GM21515 (cell line): Measurements from ENCODE around the gene MRRF.
"Not testable (repeated sequence)": the region's sequence is repeated elsewhere in the genome, so short reads cannot be mapped to it uniquely, and the experiment has no call there.

Experiments
- ATAC-seq: cut with Tn5 transposase; IDR thresholded peaks from one replicate; pipeline ENCODE4 v1.9.1; 2021; ENCODE audit not compliant: unreplicated experiment

The MRRF gene

DNA sequence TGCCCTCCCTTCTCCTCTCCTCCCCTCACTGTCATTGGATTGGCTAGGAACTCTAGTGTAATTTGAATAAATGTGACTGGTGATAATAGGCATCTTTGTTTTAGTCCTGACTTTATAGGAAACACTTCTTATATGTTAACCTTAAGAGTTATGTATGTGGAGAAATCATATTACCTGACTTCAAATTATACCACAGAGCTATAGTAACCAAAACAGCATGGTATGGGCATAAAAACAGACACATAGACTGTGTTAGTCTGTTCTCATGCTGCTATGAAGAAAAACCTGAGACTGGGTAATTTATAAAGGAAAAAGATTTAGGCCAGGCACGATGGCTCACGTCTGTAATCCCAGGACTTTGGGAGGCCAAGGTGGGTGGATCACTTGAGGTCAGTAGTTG, 9.4 kb downstream of the MRRF start:
- ATAC-seq: no peak

DNA sequence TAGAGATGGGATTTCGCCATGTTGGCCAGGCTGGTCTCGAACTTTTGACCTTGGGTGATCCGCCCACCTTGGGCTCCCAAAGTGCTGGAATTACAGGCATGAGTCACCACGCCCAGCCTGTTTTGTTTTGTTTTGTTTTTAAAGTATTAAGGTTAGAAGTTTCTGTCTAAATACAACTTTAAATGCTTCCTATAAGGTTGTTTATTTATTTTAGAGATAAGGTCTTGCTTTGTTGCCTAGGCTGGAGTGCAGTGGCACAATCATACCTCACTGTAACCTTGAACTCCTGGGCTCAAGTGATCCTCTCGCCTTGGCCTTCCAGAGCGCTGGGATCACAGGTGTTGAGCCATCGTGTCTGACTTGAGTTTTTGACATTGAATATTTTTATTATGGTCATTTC, 11.4 kb downstream of the MRRF start:
- no peak for ATAC-seq

DNA sequence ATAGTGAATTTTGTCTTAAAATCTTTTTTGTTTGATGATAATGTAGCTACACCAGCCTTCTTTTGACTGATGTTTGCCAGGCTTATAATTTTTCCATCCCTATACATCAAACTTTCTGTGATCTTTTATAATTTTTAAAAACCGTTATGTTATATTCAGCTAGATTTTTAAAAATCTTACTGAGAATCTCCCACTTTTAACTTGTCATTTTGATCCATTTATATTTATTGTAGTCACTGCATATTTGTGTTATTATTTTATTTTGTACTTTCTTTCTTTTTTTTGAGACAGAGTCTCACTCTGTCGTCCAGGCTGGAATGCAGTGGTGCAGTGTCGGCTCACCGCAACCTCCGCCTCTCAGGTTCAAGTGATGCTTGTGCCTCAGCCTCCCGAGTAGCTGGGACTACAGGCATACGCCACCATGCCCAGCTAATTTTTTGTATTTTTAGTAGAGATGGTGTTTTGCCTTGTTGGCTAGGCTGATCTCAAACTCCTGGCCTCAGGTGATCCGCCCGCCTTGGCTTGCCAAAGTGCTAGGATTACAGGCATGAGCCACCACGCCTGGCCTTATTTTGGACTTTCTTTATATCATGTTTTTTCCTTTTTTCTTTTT, 12.7 kb downstream of the MRRF start:
- no peak for ATAC-seq

- no peak for ATAC-seq
These were observed 16.7 kb downstream of the MRRF start for GRCh38 chr9:122281368-122281767.

DNA sequence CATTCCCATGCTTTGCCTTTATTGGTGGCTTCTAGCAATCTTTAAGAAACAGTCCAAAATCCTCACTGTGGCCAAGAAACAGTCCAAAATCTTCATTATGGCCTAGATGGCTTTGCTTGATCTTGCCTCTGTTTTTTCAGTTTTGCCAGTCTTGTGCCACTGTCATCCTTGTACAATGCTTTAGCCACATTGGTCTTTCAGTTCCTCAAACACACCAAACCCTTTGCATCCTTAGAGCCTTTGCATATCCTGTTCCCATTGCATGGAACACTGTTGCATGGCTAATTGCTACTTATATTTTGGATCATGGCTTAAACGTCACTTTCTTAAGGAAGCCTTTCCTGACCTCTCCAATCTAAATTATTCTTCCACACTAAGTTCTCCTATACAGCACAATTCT, 22.1 kb downstream of the MRRF start:
- no peak for ATAC-seq

DNA sequence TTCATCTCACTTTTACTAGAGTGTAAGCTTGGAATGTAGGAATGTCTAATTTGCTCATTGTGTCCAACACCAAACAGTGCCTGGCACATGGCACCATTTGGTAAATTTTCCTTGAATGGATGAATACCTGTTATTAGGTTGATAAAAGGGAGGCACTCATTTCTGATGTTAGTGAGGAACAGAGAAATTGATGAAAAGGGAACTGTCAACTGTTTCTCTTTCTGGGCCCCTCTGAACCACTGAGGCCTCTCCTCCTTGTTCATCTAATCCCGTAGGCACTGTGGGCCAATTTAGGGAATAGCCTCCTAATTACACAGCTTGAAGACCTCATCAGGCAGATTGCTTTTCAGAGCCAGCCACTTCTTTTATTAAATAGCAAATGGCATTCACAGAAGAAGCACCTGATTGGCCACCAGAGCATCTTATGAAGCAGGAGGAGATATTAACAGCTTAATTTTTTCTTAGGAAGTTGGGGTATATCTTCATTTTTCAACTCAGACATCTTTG, 22.6 kb downstream of the MRRF start:
- no peak for ATAC-seq

- no peak for ATAC-seq
These were observed 26.8 kb downstream of the MRRF start for GRCh38 chr9:122291458-122291857.

- no peak for ATAC-seq
These were observed 29.8 kb downstream of the MRRF start for GRCh38 chr9:122294531-122294930.

DNA sequence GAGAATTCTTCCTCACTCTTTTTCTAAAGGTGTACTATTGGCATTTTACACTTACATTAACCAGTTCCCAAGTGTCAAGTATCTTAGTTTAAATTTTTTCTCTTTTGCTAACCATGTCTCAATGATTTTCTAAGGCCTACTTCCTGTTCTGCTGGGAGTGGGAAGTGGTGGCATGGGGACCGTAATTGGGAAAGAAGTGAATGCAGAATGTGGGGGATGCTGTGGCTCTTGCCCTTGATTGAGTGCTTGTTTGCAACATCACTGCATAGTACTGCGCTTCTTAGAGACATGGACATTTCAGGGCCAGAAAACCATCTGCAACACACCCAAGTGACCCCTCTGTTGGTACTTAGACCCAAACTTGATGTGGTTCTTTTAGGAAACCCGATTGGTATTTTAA, 32.8 kb downstream of the MRRF start:
- no peak for ATAC-seq

DNA sequence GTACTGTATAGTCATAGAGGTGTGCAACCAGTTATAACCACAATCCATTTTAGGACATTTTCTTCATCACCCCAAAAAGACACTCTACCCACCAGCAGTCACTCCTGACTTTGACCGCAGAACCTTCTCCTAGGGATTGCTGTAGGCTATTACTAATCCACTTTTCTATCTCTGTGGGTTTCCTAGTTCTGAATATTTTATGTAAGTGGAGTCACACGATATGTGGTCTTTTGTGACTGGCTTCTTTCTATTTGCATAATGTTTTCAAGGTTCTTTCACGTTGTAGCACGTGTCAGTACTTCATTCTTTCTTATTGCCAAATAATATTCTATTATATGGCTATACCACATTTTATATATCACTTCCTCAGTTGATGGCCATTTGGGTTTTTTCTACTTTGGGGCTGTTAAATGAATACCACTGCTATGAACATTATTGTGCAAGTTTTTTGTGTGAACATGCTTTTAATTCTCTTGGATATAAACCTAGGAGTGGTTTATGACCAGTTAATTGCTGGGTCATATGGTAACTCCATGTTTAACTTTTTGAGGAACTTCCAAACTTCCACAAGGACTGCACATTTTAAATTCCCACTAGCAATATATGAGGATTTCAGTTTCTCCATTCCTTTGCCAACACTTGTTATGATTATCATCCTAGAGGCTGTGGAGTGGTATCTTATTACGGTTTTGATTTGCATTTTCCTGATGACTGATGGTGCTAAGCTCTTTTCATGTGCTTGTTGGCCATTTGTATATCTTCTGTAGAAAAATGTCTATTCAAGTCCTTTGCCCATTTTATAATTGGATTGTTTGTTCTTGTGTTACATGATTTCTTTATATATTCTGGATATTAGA, 37.8 kb downstream of the MRRF start:
- no peak for ATAC-seq

DNA sequence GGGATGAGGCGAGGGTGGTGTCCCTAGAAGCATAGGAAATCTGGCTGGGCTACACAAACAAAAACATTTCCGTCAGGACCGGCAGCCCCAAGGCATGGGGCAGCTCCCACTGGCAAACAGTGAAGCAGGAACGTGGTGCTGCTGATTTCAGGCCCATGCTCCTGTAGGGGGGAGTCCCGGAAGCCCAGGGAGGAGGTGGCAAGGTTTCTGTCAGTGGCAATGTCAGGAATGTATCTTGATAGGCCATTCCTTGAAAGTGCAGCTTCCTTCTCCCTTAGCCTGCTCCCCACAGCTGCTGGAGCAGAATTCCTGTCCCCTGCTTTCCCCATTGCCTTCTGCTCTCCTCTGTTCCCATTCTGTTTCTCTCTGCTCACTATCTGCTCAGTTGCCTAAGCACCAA, 42.4 kb downstream of the MRRF start:
- no peak for ATAC-seq

DNA sequence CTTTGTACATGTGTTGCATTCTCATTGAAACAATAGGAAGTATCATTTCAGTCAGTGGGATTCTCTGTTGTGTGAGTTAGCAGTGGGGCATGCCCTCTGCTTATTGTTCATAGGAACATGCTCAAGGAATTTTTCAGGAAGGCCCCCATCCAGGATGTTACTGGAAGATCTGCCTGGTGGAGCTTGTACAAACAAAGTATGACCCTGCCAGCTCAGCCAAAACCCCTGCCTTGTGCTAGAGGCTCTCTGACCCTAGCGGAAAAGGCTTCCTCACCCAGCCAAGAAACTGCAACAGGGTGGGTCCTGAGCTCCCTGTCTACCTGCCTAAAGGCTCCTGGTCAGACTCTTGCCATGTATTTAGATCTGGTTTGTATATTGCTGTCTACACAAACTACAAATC, 43.2 kb downstream of the MRRF start:
- no peak for ATAC-seq

GRCh38 chr9:122309861-122310260, 45.2 kb downstream of the MRRF start:
- no peak for ATAC-seq

DNA sequence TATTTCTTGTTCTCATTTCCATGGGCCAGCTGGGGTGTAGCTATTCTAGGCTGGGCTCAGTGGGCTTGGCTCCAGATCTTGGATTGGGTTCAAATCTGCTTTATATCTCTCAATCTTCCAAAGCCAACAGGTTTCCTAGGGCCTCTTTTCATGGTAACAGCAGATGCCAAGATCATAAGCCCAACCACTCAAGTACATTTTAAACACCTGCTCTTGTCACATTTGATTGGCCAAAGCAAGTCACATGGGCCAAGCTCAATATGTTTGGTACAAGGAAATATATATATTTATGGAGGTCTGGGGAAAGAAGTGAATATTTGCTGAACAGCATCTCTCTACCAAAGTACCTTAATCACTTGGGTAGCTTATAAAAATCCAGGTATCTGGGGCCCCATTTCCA, 49.5 kb downstream of the MRRF start:
- ATAC-seq: no peak

DNA sequence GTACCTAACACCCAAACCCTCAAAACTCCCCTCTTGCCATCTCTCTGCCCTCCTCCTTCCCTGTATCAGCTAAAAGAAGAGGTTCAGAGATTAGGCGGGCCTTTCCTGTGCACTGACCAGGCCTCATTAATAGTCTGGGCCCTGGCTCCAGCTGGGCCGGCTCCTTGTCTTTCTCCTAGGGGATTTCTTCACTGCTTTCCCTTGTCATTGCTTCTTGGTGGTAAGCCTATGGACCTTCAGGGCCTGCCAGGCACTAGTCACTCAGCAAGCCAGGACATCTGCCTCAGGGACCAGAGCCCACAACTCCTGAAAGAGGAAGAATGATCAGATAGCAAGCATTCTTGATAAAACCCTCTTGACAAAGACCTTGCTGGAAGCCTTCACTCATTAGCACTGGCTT, 50.9 kb downstream of the MRRF start:
- no peak for ATAC-seq

- ATAC-seq: no peak
These were observed 53.6 kb downstream of the MRRF start for GRCh38 chr9:122318284-122318683.

GRCh38 chr9:122320413-122320881, 55.8 kb downstream of the MRRF start:
- ATAC-seq: no peak

- ATAC-seq: no peak
These were observed 57.9 kb downstream of the MRRF start for GRCh38 chr9:122322553-122322952.

DNA sequence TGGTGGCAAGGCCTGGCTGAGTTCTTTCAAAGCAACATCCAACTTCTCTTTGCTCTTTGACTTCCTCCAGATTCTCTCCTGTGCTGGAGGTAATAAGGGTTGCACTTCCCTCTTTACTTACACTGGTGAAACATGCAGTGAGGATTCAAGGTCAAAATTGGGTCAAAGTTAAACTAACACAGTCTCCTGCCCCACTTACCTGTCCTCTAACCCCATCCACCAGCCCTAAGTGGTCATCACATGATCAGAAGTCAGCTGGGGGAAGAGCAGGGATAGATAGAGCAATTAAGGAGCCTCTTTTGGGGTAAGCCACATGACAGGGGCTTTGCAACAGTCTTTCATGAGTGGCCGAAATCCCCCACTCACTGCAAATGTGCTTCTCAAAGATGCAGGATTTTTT, 60.0 kb downstream of the MRRF start:
- not testable (repeated sequence) for ATAC-seq

GRCh38 chr9:122325124-122325523, 60.4 kb downstream of the MRRF start:
- ATAC-seq: no peak

DNA sequence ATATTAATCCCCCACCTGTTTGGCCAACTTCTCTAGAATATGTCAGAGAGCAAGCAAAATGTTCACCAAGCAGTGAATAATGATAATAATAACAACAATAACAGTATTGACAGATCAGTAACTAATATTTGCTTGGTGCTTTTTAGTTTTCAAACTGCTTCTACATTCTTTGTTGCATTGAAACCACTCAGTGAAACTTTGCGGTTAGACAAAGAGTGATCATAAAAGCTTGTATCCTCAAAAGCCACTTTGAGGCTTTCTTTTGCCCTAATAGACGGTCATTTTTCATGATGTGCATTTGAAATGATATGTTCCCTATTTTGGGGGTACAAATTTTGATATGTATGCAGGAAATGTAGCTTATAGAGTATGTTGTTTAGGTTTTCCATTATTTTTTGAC, 62.5 kb downstream of the MRRF start:
- ATAC-seq: no peak

DNA sequence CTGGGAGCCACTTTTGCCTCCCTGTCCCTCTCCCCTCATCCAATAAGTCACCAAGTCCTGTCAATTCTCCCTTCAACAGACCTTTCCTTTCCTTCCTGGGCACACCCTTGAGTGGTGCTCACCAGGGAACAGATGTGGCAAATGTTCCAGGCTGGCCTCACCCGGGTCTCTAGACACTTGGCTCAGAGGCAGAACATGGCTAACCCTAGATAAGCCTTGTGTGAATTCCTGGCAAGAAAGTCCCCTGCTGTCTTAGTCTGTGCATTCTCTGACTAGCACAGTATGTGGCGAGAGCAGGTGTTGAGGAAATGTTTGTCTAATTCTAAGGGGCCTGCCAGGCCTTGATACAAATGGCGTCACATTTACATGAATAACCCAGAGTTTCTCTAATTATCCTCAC, 64.9 kb downstream of the MRRF start:
- no peak for ATAC-seq
